ENCODE measurements around the gene OMA1. TPM values are rescaled to one million over a fixed set of nuclear protein-coding genes. Genes with fewer than 3 reads are reported as not detected.

Gene OMA1
- total and polyA plus RNA-seq, 2 donors (not counting 1 experiment from before 2014, with no cell fraction given), result 14.6 to 47.1 TPM

DNA sequence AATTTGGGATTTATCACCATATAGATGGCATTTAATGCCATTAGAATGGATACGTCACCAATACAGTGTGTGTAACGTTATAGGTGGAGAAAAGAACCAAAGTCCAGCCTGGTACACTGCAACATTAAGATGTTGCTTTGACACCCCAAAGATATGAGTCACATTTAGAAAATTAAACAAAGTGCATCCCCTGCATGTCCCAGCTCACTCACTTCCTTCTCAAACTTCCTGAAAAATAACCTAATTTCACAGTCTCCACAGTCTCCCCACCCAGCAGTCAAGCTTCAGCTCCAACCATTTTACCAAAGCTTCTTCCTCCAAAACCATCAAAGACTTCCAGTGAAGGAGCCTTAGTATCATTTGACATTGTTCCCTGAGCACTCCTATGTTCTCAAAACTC, 111.9 kb downstream of the OMA1 start:
- H2AFZ ChIP-seq (ENCODE audit: low read length), result no peak overlapping the region
- DNase-seq (ENCODE audit: low read depth in 2 of 2), result no peak
- H3K27me3 ChIP-seq (ENCODE audit: control insufficient read depth, insufficient read depth, low read length), result no peaks in the 10 kb centered on the region
- no peak overlapping the region for H3K4me3 ChIP-seq (replicated peaks in 1 of 4; ENCODE audit: control extremely low read depth in 1 of 4, insufficient read depth in 1 of 4, low read depth in 3 of 4, low read length in 4 of 4)
- H3K79me2 ChIP-seq (ENCODE audit: control insufficient read depth, insufficient read depth, low read length), result no peaks in the 10 kb centered on the region
- no peak overlapping the region for H3K27ac ChIP-seq (ENCODE audit: insufficient read depth, low read length)
- no peaks in the 10 kb centered on the region for H3K9me3 ChIP-seq (ENCODE audit: control insufficient read depth, insufficient read depth, low read depth, low read length)
- H3K4me2 ChIP-seq (ENCODE audit: extremely low read depth, insufficient read depth, low read length), result no peak overlapping the region
- H3K36me3 ChIP-seq (ENCODE audit: control insufficient read depth, insufficient read depth, low read length), result no peaks in the 10 kb centered on the region
- TF ChIP-seq, protein P1, sequence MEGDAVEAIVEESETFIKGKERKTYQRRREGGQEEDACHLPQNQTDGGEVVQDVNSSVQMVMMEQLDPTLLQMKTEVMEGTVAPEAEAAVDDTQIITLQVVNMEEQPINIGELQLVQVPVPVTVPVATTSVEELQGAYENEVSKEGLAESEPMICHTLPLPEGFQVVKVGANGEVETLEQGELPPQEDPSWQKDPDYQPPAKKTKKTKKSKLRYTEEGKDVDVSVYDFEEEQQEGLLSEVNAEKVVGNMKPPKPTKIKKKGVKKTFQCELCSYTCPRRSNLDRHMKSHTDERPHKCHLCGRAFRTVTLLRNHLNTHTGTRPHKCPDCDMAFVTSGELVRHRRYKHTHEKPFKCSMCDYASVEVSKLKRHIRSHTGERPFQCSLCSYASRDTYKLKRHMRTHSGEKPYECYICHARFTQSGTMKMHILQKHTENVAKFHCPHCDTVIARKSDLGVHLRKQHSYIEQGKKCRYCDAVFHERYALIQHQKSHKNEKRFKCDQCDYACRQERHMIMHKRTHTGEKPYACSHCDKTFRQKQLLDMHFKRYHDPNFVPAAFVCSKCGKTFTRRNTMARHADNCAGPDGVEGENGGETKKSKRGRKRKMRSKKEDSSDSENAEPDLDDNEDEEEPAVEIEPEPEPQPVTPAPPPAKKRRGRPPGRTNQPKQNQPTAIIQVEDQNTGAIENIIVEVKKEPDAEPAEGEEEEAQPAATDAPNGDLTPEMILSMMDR (conservative IDR thresholded peaks at IDR 0.05 in 1 of 2, IDR thresholded peaks at IDR 0.05 in 1 of 2; ENCODE audit: low read depth in 1 of 2, low read length in 2 of 2), result no peak
- TF ChIP-seq EZH2 (IDR thresholded peaks at IDR 0.05; ENCODE audit: low read length, missing control alignments), result no peak
- no peaks in the 10 kb centered on the region for H4K20me1 ChIP-seq (ENCODE audit: control insufficient read depth, extremely low read depth, insufficient read depth, low read length)
- no peak overlapping the region for H3K9ac ChIP-seq (ENCODE audit: insufficient read depth, low read length)
- peaks cover 3% of the 10 kb centered on the region for H3K4me1 ChIP-seq (ENCODE audit: control insufficient read depth, extremely low read depth, insufficient read depth, low read length)

DNA sequence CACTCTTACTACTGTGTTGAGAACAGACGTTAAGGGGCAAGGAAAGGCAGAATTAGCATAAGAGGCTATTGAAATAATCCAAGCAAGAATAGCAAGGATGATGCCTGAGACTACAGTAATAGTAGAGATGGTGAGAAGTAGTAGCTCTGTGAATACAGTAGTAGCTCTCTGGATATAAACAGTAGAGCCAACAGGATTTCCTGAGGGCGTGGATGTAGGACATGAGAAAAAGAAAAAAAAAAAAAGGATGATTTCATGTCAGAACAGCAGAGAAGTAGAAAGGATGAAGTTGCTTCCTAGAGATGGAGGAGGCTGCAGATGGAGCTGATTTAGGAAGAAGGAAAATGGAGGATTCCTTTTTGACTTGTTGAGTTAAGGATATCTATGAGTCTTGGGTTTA, 112.3 kb downstream of the OMA1 start:
- H3K36me3 ChIP-seq (ENCODE audit: control insufficient read depth, insufficient read depth, low read length), result no peaks in the 10 kb centered on the region
- H3K27me3 ChIP-seq (ENCODE audit: control insufficient read depth, insufficient read depth, low read length), result no peaks in the 10 kb centered on the region
- no peak overlapping the region for H3K9ac ChIP-seq (ENCODE audit: insufficient read depth, low read length)
- no peaks in the 10 kb centered on the region for H3K9me3 ChIP-seq (ENCODE audit: control insufficient read depth, insufficient read depth, low read depth, low read length)
- DNase-seq (ENCODE audit: low read depth in 2 of 2), result no peak
- no peaks in the 10 kb centered on the region for H3K79me2 ChIP-seq (ENCODE audit: control insufficient read depth, insufficient read depth, low read length)
- H4K20me1 ChIP-seq (ENCODE audit: control insufficient read depth, extremely low read depth, insufficient read depth, low read length), result no peaks in the 10 kb centered on the region
- H2AFZ ChIP-seq (ENCODE audit: low read length), result no peak overlapping the region
- H3K27ac ChIP-seq (ENCODE audit: insufficient read depth, low read length), result no peak overlapping the region
- H3K4me3 ChIP-seq (replicated peaks in 1 of 4; ENCODE audit: control extremely low read depth in 1 of 4, insufficient read depth in 1 of 4, low read depth in 3 of 4, low read length in 4 of 4), result no peak overlapping the region
- H3K4me1 ChIP-seq (ENCODE audit: control insufficient read depth, extremely low read depth, insufficient read depth, low read length), result peaks cover 3% of the 10 kb centered on the region
- TF ChIP-seq EZH2 (IDR thresholded peaks at IDR 0.05; ENCODE audit: low read length, missing control alignments), result no peak
- TF ChIP-seq, protein P1 (conservative IDR thresholded peaks at IDR 0.05 in 1 of 2, IDR thresholded peaks at IDR 0.05 in 1 of 2; ENCODE audit: low read depth in 1 of 2, low read length in 2 of 2), result no peak
- no peak overlapping the region for H3K4me2 ChIP-seq (ENCODE audit: extremely low read depth, insufficient read depth, low read length)

DNA sequence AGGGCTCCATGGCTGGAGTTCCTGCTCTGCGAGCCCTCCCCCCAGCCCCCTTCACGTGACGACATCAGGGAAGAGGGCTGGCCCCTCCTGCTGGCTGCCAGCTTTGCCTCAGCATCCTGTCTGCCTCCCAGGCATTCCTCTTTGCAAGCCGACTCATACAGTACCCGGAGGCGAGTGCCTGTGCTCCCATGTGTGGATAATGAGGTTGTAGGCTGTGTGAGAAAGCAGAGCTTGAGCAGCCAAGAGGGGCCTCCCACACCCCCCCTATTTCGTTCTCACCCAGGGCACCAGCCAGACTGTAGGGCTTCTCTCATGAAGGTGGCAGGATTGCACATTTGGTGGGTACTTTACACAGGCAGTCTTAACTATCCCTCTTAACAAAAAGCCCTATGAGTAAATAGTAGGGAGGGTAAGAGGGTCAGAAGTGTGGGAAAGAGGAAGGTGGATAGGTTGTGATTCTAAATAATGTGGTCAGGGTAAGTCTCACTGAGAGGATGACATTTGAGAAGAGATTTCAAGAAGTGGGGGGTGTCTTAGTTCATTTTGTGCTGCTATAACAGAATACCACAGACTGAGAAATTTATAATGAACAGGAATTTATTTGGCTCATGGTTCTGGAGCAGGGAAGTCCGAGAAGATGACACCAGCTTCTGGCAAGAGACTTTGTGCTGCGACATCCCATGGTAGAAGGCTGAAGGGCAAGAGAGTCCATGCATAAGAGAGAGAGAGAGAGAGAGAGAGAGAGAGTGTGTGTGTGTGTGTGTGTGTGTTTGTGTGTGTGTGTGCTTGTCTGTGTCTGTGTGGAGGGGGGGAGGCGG, 113.5 kb downstream of the OMA1 start:
- Histone ChIP-seq H2AFZ (ENCODE audit: low read length) (no peak overlapping the region), H3K4me2 (ENCODE audit: extremely low read depth, insufficient read depth, low read length) (no peak overlapping the region), H3K4me1 (ENCODE audit: control insufficient read depth, extremely low read depth, insufficient read depth, low read length) (peaks cover 3% of the 10 kb centered on the region), H3K9me3 (ENCODE audit: control insufficient read depth, insufficient read depth, low read depth, low read length) (no peaks in the 10 kb centered on the region), H3K79me2 (ENCODE audit: control insufficient read depth, insufficient read depth, low read length) (no peaks in the 10 kb centered on the region), H3K27me3 (ENCODE audit: control insufficient read depth, insufficient read depth, low read length) (no peaks in the 10 kb centered on the region), H3K4me3 (replicated peaks in 1 of 4; ENCODE audit: control extremely low read depth in 1 of 4, insufficient read depth in 1 of 4, low read depth in 3 of 4, low read length in 4 of 4) (no peak overlapping the region), H3K9ac (ENCODE audit: insufficient read depth, low read length) (no peak overlapping the region), H3K36me3 (ENCODE audit: control insufficient read depth, insufficient read depth, low read length) (no peaks in the 10 kb centered on the region), H4K20me1 (ENCODE audit: control insufficient read depth, extremely low read depth, insufficient read depth, low read length) (no peaks in the 10 kb centered on the region), H3K27ac (ENCODE audit: insufficient read depth, low read length) (no peak overlapping the region)
- DNase-seq (ENCODE audit: low read depth in 2 of 2), result peak; percentile 31 to 95
- TF ChIP-seq EZH2 (IDR thresholded peaks at IDR 0.05; ENCODE audit: low read length, missing control alignments), result no peak
- TF ChIP-seq, protein P1 (conservative IDR thresholded peaks at IDR 0.05 in 1 of 2, IDR thresholded peaks at IDR 0.05 in 1 of 2; ENCODE audit: low read depth in 1 of 2, low read length in 2 of 2), result no peak
